ENCODE data around the gene ADAP1. TPM values are rescaled to one million over a fixed set of nuclear protein-coding genes. Genes with fewer than 3 reads are reported as not detected.

The ADAP1 gene
- total RNA-seq, 4 donors from 2014 or later: 44.8 to 106 (median 60.1) TPM

DNA sequence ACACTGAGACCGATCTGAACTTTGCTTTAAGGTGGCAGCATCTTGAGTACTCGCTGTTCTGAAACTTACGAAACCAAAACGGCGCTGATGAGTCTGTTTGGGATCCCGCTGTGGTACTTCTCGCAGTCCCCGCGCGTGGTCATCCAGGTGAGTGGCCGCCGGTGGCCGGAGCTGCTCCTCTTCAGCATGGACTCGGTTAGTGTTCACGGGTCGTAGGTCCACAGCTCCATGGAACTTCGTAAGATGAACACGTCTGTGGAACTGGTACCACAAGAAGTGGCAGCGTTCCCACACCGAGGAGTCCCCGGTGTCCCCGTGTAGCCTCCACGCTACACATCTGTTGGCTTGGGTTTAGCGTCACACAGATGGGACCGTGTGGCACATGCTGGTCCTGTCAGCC is 88.6 kb downstream of the ADAP1 start:
- 76 to 100% methylated on average over 1 to 2 of the region's 25 CpGs for WGBS, 2 donors (ENCODE audit: low coverage in 1 of 2)
- H3K36me3 ChIP-seq: peaks cover 0 to 93% of the 10 kb centered on the region in 2 donors
- peak overlapping the region; percentile 68 to 97 (median 90) for H3K27ac ChIP-seq
- no peak overlapping the region for H3K4me3 ChIP-seq
- TF ChIP-seq POLR2AphosphoS5 (IDR thresholded peaks at IDR 0.05) (no peak), EP300 (IDR thresholded peaks at IDR 0.05) (no peak), POLR2A (IDR thresholded peaks at IDR 0.05) (no peak)
- TF ChIP-seq, protein P1, sequence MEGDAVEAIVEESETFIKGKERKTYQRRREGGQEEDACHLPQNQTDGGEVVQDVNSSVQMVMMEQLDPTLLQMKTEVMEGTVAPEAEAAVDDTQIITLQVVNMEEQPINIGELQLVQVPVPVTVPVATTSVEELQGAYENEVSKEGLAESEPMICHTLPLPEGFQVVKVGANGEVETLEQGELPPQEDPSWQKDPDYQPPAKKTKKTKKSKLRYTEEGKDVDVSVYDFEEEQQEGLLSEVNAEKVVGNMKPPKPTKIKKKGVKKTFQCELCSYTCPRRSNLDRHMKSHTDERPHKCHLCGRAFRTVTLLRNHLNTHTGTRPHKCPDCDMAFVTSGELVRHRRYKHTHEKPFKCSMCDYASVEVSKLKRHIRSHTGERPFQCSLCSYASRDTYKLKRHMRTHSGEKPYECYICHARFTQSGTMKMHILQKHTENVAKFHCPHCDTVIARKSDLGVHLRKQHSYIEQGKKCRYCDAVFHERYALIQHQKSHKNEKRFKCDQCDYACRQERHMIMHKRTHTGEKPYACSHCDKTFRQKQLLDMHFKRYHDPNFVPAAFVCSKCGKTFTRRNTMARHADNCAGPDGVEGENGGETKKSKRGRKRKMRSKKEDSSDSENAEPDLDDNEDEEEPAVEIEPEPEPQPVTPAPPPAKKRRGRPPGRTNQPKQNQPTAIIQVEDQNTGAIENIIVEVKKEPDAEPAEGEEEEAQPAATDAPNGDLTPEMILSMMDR (IDR thresholded peaks at IDR 0.05): no peak
- H3K4me1 ChIP-seq: peaks cover 0 to 46% (median 15%) of the 10 kb centered on the region in 3 donors
- no peaks in the 10 kb centered on the region for H3K9me3 ChIP-seq
- H3K27me3 ChIP-seq: no peaks in the 10 kb centered on the region
- ATAC-seq: no peak

DNA sequence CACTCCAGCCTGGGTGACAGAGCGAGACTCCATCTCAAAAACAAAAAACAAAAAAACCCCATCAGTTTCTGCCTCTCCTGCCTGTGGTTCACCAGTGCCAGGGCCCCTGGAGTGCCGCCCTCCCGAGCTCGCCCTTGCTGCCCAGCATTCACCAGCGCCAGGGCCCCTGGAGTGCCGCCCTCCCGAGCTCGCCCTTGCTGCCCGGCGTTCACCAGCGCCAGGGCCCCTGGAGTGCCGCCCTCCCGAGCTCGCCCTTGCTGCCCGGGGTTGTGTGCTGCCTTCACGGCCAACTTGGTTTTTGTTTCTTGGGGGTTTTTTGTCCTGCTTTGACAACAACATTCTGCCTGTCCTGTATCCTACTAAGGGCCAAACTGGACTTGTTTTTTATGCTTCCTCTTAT is 91.4 kb downstream of the ADAP1 start:
- Histone ChIP-seq H3K4me1 (peaks cover 0 to 30% (median 13%) of the 10 kb centered on the region in 3 donors), H3K9me3 (no peaks in the 10 kb centered on the region), H3K36me3 (peaks cover 0 to 100% of the 10 kb centered on the region in 2 donors), H3K4me3 (no peak overlapping the region), H3K27ac (peak overlapping the region in 2 of 4 donors; percentile 45 to 88), H3K27me3 (no peaks in the 10 kb centered on the region)
- ATAC-seq: no peak
- 67 to 86% methylated on average over 3 to 6 of the region's 16 CpGs for WGBS, 2 donors (ENCODE audit: low coverage in 1 of 2)
- TF ChIP-seq POLR2AphosphoS5 (IDR thresholded peaks at IDR 0.05): no peak
- TF ChIP-seq EP300 (IDR thresholded peaks at IDR 0.05): no peak
- TF ChIP-seq POLR2A (IDR thresholded peaks at IDR 0.05): no peak
- TF ChIP-seq, protein P1 (IDR thresholded peaks at IDR 0.05): no peak

DNA sequence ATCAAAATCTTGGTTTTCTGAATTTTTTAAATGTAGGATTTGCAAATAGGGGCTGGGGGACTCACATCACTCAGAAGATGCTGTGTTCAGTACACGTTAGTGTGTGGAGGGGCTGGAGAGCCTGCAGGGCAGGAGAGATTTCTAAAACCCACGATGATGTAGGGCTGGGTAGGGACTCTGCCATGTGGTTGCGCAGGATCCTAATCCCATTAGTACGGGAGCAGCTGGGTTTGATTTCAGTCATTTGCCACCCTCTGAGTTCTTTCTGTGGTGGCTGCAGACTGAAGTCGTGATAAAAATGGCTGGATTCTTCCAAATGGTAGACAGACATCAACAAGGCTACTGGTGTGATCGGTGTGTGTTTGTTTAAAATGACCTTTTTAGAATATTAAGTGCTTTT is 92.3 kb downstream of the ADAP1 start:
- H3K27me3 ChIP-seq: no peaks in the 10 kb centered on the region
- no peaks in the 10 kb centered on the region for H3K9me3 ChIP-seq
- ATAC-seq: no peak
- H3K4me1 ChIP-seq: peaks cover 0 to 30% (median 4%) of the 10 kb centered on the region in 3 donors
- 75 to 83% methylated on average over 3 to 5 of the region's 6 CpGs for WGBS, 2 donors (ENCODE audit: low coverage in 1 of 2)
- H3K4me3 ChIP-seq: no peak overlapping the region
- H3K36me3 ChIP-seq: peaks cover 0 to 100% of the 10 kb centered on the region in 2 donors
- H3K27ac ChIP-seq: peak overlapping the region in 1 of 4 donors; percentile 88
- TF ChIP-seq POLR2A (IDR thresholded peaks at IDR 0.05) (no peak), POLR2AphosphoS5 (IDR thresholded peaks at IDR 0.05) (no peak), EP300 (IDR thresholded peaks at IDR 0.05) (no peak)
- TF ChIP-seq, protein P1 (IDR thresholded peaks at IDR 0.05): no peak

DNA sequence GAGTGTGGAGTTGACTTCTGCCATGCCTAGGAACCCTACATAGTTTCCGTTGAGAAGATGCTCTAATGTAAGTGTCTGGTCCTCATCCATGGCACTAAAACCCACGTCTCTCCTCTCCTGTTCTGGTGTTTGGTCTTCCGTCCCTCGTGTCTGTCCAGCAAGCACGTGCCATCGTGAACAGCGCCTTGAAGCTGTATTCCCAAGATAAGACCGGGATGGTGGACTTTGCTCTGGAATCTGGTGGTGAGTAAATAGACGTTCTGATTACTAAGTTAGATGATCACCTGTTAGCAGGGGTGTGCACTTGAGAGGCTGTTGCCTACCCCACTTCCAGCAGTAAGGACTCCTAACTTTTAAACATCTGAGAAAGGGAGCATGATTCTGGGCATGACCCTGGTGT is 93.3 kb downstream of the ADAP1 start:
- TF ChIP-seq EP300 (IDR thresholded peaks at IDR 0.05) (no peak), POLR2AphosphoS5 (IDR thresholded peaks at IDR 0.05) (no peak), POLR2A (IDR thresholded peaks at IDR 0.05) (no peak)
- TF ChIP-seq, protein P1 (IDR thresholded peaks at IDR 0.05): no peak
- ATAC-seq: no peak
- Histone ChIP-seq H3K27ac (no peak overlapping the region), H3K4me1 (peaks cover 0 to 24% (median 0%) of the 10 kb centered on the region in 3 donors), H3K9me3 (no peaks in the 10 kb centered on the region), H3K27me3 (no peaks in the 10 kb centered on the region), H3K36me3 (peaks cover 0 to 100% of the 10 kb centered on the region in 2 donors), H3K4me3 (no peak overlapping the region)
- WGBS, 2 donors (ENCODE audit: low coverage in 1 of 2): 87% methylated on average over 6 of the region's 9 CpGs; no CpG with 5 or more reads in 1 of the 2 donors

DNA sequence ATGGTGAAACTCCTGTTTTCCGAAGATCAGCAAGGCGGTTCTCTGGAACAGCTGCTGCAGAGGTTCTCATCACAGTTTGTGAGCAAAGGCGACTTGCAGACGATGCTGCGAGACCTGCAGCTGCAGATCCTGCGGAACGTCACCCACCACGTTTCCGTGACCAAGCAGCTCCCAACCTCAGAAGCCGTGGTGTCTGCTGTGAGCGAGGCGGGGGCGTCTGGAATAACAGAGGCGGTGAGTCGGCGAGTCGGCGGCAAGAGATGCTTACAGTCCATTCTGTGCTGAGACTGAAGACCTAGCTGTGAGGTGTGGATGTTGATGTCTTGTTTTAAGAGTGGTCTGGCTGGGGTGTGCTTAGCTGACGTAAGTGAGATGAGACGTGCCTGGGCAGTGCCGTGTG is 94.3 kb downstream of the ADAP1 start:
- peaks cover 0 to 100% of the 10 kb centered on the region in 2 donors for H3K36me3 ChIP-seq
- H3K9me3 ChIP-seq: no peaks in the 10 kb centered on the region
- peak overlapping the region in 1 of 4 donors; percentile 37 for H3K27ac ChIP-seq
- H3K4me3 ChIP-seq: no peak overlapping the region
- H3K4me1 ChIP-seq: peaks cover 0 to 14% (median 0%) of the 10 kb centered on the region in 3 donors
- TF ChIP-seq, protein P1 (IDR thresholded peaks at IDR 0.05): no peak
- TF ChIP-seq EP300 (IDR thresholded peaks at IDR 0.05) (no peak), POLR2A (IDR thresholded peaks at IDR 0.05) (no peak)
- ATAC-seq: no peak
- 84 to 90% methylated on average over 5 to 14 of the region's 21 CpGs for WGBS, 2 donors (ENCODE audit: low coverage in 1 of 2)
- no peaks in the 10 kb centered on the region for H3K27me3 ChIP-seq

Measured in gastroesophageal sphincter (tissue), 4 donors.